B cell (primary cell): ENCODE results near the gene WHAMM. TPM values are rescaled to one million over a fixed set of nuclear protein-coding genes. Genes with fewer than 3 reads are reported as not detected.

Experiments
- ATAC-seq: fragments of 200-7000 bp; cut with Tn5 transposase; one replicate; pipeline ENCODE4 v1.10.0; 2021; ENCODE audit warnings: low read depth, mild to moderate bottlenecking, moderate number of reproducible peaks, moderate library complexity
- CTCF ChIA-PET: fragments of 350-600 bp; sonication (Branson Sonifier 250); formaldehyde crosslinking; loops from one replicate; lab custom pipeline; 2021; ENCODE audit warnings: antibody characterized with exemption, inconsistent platforms; lab: Charles Lee
- POLR2A ChIA-PET: fragments of 350-600 bp; sonication (Branson Sonifier 250); formaldehyde crosslinking; loops from one replicate; lab custom pipeline; 2021; ENCODE audit warnings: antibody characterized with exemption; lab: Charles Lee
- DNase-seq: peaks from one replicate; pipeline ENCODE4 v3.0.0; 2013
- H2AFZ ChIP-seq: 2 replicates; pipeline ENCODE4 v1.6.1; 2012; ENCODE audit warnings: mild to moderate bottlenecking, low read depth, low read length; ENCODE audit not compliant: insufficient read depth, poor library complexity, severe bottlenecking
- H3K27ac ChIP-seq, 2 donors: 1 replicate in 1 of 2; 2 replicates in 1 of 2; pipeline ENCODE4 v1.5.1; 2012 to 2013; ENCODE audit warnings: low read length in 2 of 2, mild to moderate bottlenecking in 2 of 2, moderate library complexity in 1 of 2
- H3K27me3 ChIP-seq, 4 experiments: fragments of 200-600 bp in 1 of 4; sonication (generic) in 1 of 4; replicated peaks in 1 of 4; 1 replicate in 2 of 4; 2 replicates in 2 of 4; pipeline versions ENCODE4 v1.6.1 to v1.7.0; 2013 to 2016; ENCODE audit warnings: low read length in 3 of 4, mild to moderate bottlenecking in 2 of 4, mixed read lengths in 1 of 4, moderate library complexity in 1 of 4; ENCODE audit not compliant: insufficient read depth in 4 of 4, control insufficient read depth in 3 of 4; ENCODE audit errors: control extremely low read depth in 1 of 4
- H3K36me3 ChIP-seq, 2 experiments: replicated peaks in 1 of 2; 1 replicate in 1 of 2; 2 replicates in 1 of 2; pipeline versions ENCODE4 v1.6.1 to v1.7.1; 2013; ENCODE audit warnings: low read length in 1 of 2; ENCODE audit not compliant: insufficient read depth in 2 of 2, control insufficient read depth in 1 of 2; ENCODE audit errors: control extremely low read depth in 1 of 2, extremely low read depth in 1 of 2
- H3K4me1 ChIP-seq, 2 donors: fragments of 200-600 bp in 1 of 2; sonication (generic) in 1 of 2; 1 replicate in 1 of 2; 2 replicates in 1 of 2; pipeline versions ENCODE4 v1.5.1 to v1.6.1; 2013 to 2017; ENCODE audit warnings: low read length in 2 of 2; ENCODE audit not compliant: control insufficient read depth in 2 of 2, insufficient read depth in 2 of 2
- H3K4me2 ChIP-seq: replicated peaks from 2 replicates; pipeline ENCODE3; 2012; ENCODE audit warnings: mild to moderate bottlenecking, low read depth, low read length; ENCODE audit not compliant: poor library complexity, severe bottlenecking
- H3K4me3 ChIP-seq, 5 experiments: fragments of 200-600 bp in 1 of 5; sonication (generic) in 1 of 5; 1 replicate in 3 of 5; 2 replicates in 2 of 5; pipeline versions ENCODE4 v1.5.1 to v1.7.0; 2011 to 2016; ENCODE audit warnings: low read length in 4 of 5, mild to moderate bottlenecking in 4 of 5, low read depth in 2 of 5, control low read depth in 1 of 5, moderate library complexity in 1 of 5; ENCODE audit not compliant: insufficient read depth in 1 of 5; ENCODE audit errors: control extremely low read depth in 1 of 5, extremely low read depth in 1 of 5
- H3K79me2 ChIP-seq: fragments of 200-600 bp; sonication (generic); one replicate; pipeline ENCODE4 v1.6.0; 2016; ENCODE audit warnings: low read length; ENCODE audit not compliant: control insufficient read depth, insufficient read depth
- H3K9ac ChIP-seq: fragments of 200-600 bp; sonication (generic); 2 replicates; pipeline ENCODE4 v1.6.1; 2017; ENCODE audit warnings: mild to moderate bottlenecking, low read length, moderate library complexity
- H3K9me3 ChIP-seq, 3 donors: one replicate each; pipeline versions ENCODE4 v1.6.1 to v1.7.1; 2013; ENCODE audit warnings: low read length in 2 of 3; ENCODE audit not compliant: control insufficient read depth in 2 of 3, insufficient read depth in 1 of 3; ENCODE audit errors: control extremely low read depth in 1 of 3
- H4K20me1 ChIP-seq: 2 replicates; pipeline ENCODE4 v1.6.0; 2012; ENCODE audit warnings: mild to moderate bottlenecking, low read length; ENCODE audit not compliant: insufficient read depth, control insufficient read depth, poor library complexity, severe bottlenecking
- H3K27ac Mint-ChIP-seq: one replicate; pipeline ENCODE4 v1.8.0; 2021; ENCODE audit warnings: mixed read lengths
- H3K27me3 Mint-ChIP-seq: one replicate; pipeline ENCODE4 v1.8.0; 2021; ENCODE audit warnings: mixed read lengths
- H3K4me1 Mint-ChIP-seq: one replicate; pipeline ENCODE4 v1.8.0; 2021; ENCODE audit warnings: mixed read lengths
- H3K4me3 Mint-ChIP-seq: one replicate; pipeline ENCODE4 v1.8.0; 2021; ENCODE audit warnings: mixed read lengths
- H3K9me3 Mint-ChIP-seq: one replicate; pipeline ENCODE4 v1.8.0; 2022; ENCODE audit warnings: mixed read lengths; ENCODE audit not compliant: insufficient read depth
- CTCF ChIP-seq: fragments of 200-600 bp; IDR thresholded peaks from one replicate; pipeline ENCODE4 v1.8.0; 2022; ENCODE audit warnings: antibody characterized with exemption, mild to moderate bottlenecking
- EZH2 ChIP-seq: IDR thresholded peaks from 2 replicates; pipeline ENCODE4 v1.6.1; 2012; ENCODE audit warnings: borderline replicate concordance, low read depth, mild to moderate bottlenecking, moderate library complexity, low read length; ENCODE audit not compliant: insufficient read depth, poor library complexity, severe bottlenecking
- WGBS: methylation state at CpG from one replicate; pipeline ENCODE4 v1.1.5; 2013; ENCODE audit warnings: missing lambda C conversion rate; ENCODE audit not compliant: insufficient coverage; 5-methylcytosine and 5-hydroxymethylcytosine counted together
- intact Hi-C: fragments of 100-400 bp; cut with micrococcal nuclease; formaldehyde crosslinking; loops from one replicate; pipeline ENCODE4 v1.10.0; 2022
- polyA plus RNA-seq: library from polyadenylated mRNA; depleted of rRNA; stranded (reverse); fragments of >200 nt; gene quantifications from 2 replicates; pipeline ENCODE4 v1.2.3, GENCODE V29; 2012
- total RNA-seq, 2 donors: library from RNA; stranded (reverse); fragments of 120-200 nt in 1 of 2; gene quantifications; 1 replicate in 1 of 2; 2 replicates in 1 of 2; pipeline versions ENCODE4 v1.2.3 to v1.2.4, GENCODE V29; 2013 to 2022

WHAMM gene
- total and polyA plus RNA-seq, 2 donors (not counting 1 experiment from before 2014, with no cell fraction given) = 18.3 to 31.3 TPM

- Histone ChIP-seq H3K27ac (no peak overlapping the region), H3K9ac (no peak overlapping the region), H3K79me2 (no peaks in the 10 kb centered on the region), H4K20me1 (no peaks in the 10 kb centered on the region), H3K9me3 (no peaks in the 10 kb centered on the region), H3K4me2 (no peak overlapping the region), H2AFZ (no peak overlapping the region), H3K4me1 (peaks cover 15 to 18% of the 10 kb centered on the region in 2 donors), H3K36me3 (no peaks in the 10 kb centered on the region), H3K27me3 (no peaks in the 10 kb centered on the region), H3K4me3 (no peak overlapping the region)
- ChIA-PET POLR2A (no interaction called here), CTCF (no interaction called here)
- Mint-ChIP-seq H3K27me3 (no peaks in the 10 kb centered on the region), H3K27ac (no peak overlapping the region), H3K9me3 (no peaks in the 10 kb centered on the region), H3K4me1 (peaks cover 20% of the 10 kb centered on the region), H3K4me3 (no peak overlapping the region)
- DNase-seq (no peak), ATAC-seq (no peak)
- intact Hi-C loops = no loop called here
- WGBS = 92% methylated on average over 5 of the region's 7 CpGs
- no peak for TF ChIP-seq EZH2
- TF ChIP-seq CTCF = no peak
Observed at GRCh38 chr15:82873000-82873680, 63.7 kb downstream of the WHAMM start.

GRCh38 chr15:82874267-82874666, 64.8 kb downstream of the WHAMM start:
- DNase-seq = no peak
- 78% methylated on average over 1 of the region's 1 CpG for WGBS
- H3K9me3 ChIP-seq = no peaks in the 10 kb centered on the region
- ChIA-PET POLR2A (no interaction called here), CTCF (no interaction called here)
- no peak overlapping the region for H3K4me2 ChIP-seq
- H4K20me1 ChIP-seq = no peaks in the 10 kb centered on the region
- H3K4me3 Mint-ChIP-seq = no peak overlapping the region
- H3K27me3 ChIP-seq = no peaks in the 10 kb centered on the region
- no peaks in the 10 kb centered on the region for H3K36me3 ChIP-seq
- no peaks in the 10 kb centered on the region for H3K27me3 Mint-ChIP-seq
- no peak overlapping the region for H3K9ac ChIP-seq
- no peaks in the 10 kb centered on the region for H3K9me3 Mint-ChIP-seq
- no peak overlapping the region for H3K4me3 ChIP-seq
- H3K4me1 ChIP-seq = peaks cover 15 to 18% of the 10 kb centered on the region in 2 donors
- ATAC-seq = no peak
- no peaks in the 10 kb centered on the region for H3K79me2 ChIP-seq
- intact Hi-C loops = no loop called here
- peaks cover 20% of the 10 kb centered on the region for H3K4me1 Mint-ChIP-seq
- H3K27ac Mint-ChIP-seq = no peak overlapping the region
- H2AFZ ChIP-seq = no peak overlapping the region
- H3K27ac ChIP-seq = no peak overlapping the region
- no peak for TF ChIP-seq EZH2
- no peak for TF ChIP-seq CTCF
